ENCODE data around the gene HOXB13. TPM values are rescaled to one million over a fixed set of nuclear protein-coding genes. Genes with fewer than 3 reads are reported as not detected.

The HOXB13 gene
- total RNA-seq, 1 donor from 2014 or later, result not detected

GRCh38 chr17:48715496-48716399, 12.8 kb downstream of the HOXB13 start:
- H3K27ac Mint-ChIP-seq, result no peak overlapping the region
- TF ChIP-seq, protein P1, sequence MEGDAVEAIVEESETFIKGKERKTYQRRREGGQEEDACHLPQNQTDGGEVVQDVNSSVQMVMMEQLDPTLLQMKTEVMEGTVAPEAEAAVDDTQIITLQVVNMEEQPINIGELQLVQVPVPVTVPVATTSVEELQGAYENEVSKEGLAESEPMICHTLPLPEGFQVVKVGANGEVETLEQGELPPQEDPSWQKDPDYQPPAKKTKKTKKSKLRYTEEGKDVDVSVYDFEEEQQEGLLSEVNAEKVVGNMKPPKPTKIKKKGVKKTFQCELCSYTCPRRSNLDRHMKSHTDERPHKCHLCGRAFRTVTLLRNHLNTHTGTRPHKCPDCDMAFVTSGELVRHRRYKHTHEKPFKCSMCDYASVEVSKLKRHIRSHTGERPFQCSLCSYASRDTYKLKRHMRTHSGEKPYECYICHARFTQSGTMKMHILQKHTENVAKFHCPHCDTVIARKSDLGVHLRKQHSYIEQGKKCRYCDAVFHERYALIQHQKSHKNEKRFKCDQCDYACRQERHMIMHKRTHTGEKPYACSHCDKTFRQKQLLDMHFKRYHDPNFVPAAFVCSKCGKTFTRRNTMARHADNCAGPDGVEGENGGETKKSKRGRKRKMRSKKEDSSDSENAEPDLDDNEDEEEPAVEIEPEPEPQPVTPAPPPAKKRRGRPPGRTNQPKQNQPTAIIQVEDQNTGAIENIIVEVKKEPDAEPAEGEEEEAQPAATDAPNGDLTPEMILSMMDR (conservative IDR thresholded peaks at IDR 0.05), result no peak
- no peak for DNase-seq (ENCODE audit: extremely low spot score, unreplicated experiment)
- H3K4me1 Mint-ChIP-seq (ENCODE audit: unreplicated experiment), result peaks cover 9% of the 10 kb centered on the region
- no peak overlapping the region for H3K4me3 Mint-ChIP-seq
- peaks cover 94% of the 10 kb centered on the region for H3K27me3 Mint-ChIP-seq
- H3K36me3 Mint-ChIP-seq, result no peaks in the 10 kb centered on the region
- H3K9me3 Mint-ChIP-seq, result no peaks in the 10 kb centered on the region

DNA sequence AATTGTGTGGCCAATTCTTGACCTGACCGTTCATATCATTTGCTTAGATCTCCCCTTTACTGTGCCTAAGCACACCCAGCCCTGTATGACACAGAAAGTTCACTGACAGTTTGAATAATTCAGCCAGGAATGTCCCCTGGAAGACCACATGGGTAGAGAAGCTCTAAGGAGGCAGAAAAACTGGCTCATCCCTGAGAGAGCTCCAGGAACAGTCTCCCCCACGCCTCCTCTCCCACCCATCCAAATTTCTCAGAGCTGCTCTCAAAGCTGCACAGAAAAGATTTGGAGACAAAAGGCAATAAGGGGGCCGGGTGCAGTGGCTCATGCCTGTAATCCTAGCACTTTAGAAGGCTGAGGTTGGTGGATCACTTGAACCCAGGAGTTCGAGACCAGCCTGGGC, 17.4 kb downstream of the HOXB13 start:
- H3K27me3 Mint-ChIP-seq, result peaks cover 94% of the 10 kb centered on the region
- H3K27ac Mint-ChIP-seq, result no peak overlapping the region
- no peaks in the 10 kb centered on the region for H3K36me3 Mint-ChIP-seq
- no peak overlapping the region for H3K4me3 Mint-ChIP-seq
- TF ChIP-seq, protein P1 (conservative IDR thresholded peaks at IDR 0.05), result no peak
- no peaks in the 10 kb centered on the region for H3K9me3 Mint-ChIP-seq
- no peaks in the 10 kb centered on the region for H3K4me1 Mint-ChIP-seq (ENCODE audit: unreplicated experiment)
- DNase-seq (ENCODE audit: extremely low spot score, unreplicated experiment), result no peak

DNA sequence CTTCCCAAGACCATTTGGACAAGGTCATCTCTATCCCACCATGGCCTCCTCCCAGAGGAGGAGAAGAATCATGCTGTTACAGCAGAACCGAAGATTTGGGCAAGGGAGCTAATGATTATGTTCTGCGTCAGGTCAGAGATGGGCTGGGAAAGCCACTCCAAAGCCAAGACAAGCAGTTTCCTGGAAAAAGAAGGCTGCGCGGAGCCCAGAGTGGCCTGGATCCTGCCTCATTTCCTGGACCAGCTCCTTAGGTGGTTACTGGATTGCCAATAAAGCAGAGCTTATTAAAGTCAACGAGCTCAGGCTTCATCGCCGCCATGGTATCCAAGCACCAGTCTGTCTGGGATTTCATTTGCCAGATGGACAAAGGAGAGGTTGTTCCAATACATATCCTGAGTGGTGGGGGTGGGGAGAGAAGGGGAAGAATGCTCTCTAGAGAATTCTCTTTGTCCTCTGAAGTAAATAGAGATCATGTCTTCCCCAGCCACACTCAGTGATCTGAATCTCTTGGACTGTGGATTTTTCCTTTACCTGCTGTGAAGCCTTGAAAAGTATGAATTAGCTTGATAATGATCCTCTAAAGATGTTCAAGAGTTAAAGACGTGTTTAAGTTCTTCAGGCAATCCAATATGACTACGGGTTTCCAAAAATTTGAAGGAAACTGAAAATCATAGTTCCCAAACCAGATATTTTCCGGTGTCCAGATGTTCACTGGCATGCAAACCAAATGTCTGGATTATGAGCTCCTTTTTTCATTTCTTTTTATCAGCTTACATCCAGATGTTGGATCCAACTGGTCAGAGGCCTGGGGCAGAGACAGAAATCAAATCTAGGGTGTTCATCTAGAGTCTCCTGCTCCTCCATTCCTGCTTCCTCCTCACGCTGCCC, 23.9 kb downstream of the HOXB13 start:
- H3K4me3 Mint-ChIP-seq, result no peak overlapping the region
- no peak overlapping the region for H3K27ac Mint-ChIP-seq
- no peak for DNase-seq (ENCODE audit: extremely low spot score, unreplicated experiment)
- H3K36me3 Mint-ChIP-seq, result no peaks in the 10 kb centered on the region
- TF ChIP-seq, protein P1 (conservative IDR thresholded peaks at IDR 0.05), result no peak
- peaks cover 97% of the 10 kb centered on the region for H3K27me3 Mint-ChIP-seq
- H3K9me3 Mint-ChIP-seq, result no peaks in the 10 kb centered on the region
- H3K4me1 Mint-ChIP-seq (ENCODE audit: unreplicated experiment), result no peaks in the 10 kb centered on the region

DNA sequence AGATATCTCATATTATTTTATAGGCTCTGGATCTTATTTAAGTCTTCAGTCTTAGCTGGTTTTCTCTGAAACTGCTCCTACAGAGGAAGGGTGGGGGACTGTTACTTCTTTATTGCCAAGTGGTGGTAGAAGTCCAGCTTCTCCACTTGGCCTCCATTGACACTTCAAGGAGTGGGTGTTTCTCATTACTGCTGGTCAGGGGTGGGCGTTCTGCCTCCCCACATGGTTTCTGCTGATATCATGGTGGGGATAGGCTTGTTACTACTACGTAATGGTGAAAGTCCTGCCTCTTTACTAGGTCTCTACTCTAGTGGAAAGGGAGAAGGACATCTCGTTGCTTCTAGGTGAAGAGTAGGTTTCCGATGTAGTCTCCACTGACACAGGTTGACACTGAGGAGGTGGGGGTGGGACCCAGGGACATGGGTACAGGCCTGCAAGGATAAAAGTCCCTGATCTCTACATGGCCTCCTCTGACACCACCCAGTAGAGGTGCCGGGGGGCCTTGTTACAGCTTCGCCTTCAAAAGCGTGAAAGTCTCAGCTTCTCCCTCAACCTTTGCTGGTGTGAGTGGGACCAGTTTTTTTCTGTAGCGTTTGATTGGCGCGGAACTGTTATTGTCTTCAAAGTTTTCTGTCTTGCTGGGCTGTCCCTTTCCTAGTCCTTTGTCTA, 26.6 kb downstream of the HOXB13 start:
- Mint-ChIP-seq H3K27ac (no peak overlapping the region), H3K4me3 (no peak overlapping the region), H3K36me3 (no peaks in the 10 kb centered on the region), H3K4me1 (ENCODE audit: unreplicated experiment) (no peaks in the 10 kb centered on the region), H3K9me3 (no peaks in the 10 kb centered on the region), H3K27me3 (peaks cover 96% of the 10 kb centered on the region)
- DNase-seq (ENCODE audit: extremely low spot score, unreplicated experiment), result no peak
- TF ChIP-seq, protein P1 (conservative IDR thresholded peaks at IDR 0.05), result no peak

GRCh38 chr17:48693178-48693577, 35.4 kb downstream of the HOXB13 start:
- no peaks in the 10 kb centered on the region for H3K36me3 Mint-ChIP-seq
- H3K27me3 Mint-ChIP-seq, result peaks cover 73% of the 10 kb centered on the region
- no peaks in the 10 kb centered on the region for H3K4me1 Mint-ChIP-seq (ENCODE audit: unreplicated experiment)
- no peak overlapping the region for H3K4me3 Mint-ChIP-seq
- no peak for DNase-seq (ENCODE audit: extremely low spot score, unreplicated experiment)
- H3K27ac Mint-ChIP-seq, result no peak overlapping the region
- H3K9me3 Mint-ChIP-seq, result no peaks in the 10 kb centered on the region
- TF ChIP-seq, protein P1 (conservative IDR thresholded peaks at IDR 0.05), result no peak

Data from type B pancreatic cell (in vitro differentiated cells).